ENCODE measurements around the gene ZNF277. TPM values are rescaled to one million over a fixed set of nuclear protein-coding genes. Genes with fewer than 3 reads are reported as not detected.

ZNF277 gene
- total RNA-seq, 6 donors from 2014 or later: 20.8 to 63.1 (median 34.8) TPM

GRCh38 chr7:112286250-112287086, 80.0 kb downstream of the ZNF277 start:
- WGBS, 2 donors: 50 to 61% methylated on average over 5 of the region's 5 CpGs
- no peak for TF ChIP-seq POLR2A (IDR thresholded peaks at IDR 0.05)
- no peak for TF ChIP-seq EP300 (IDR thresholded peaks at IDR 0.05)
- TF ChIP-seq CTCF (IDR thresholded peaks at IDR 0.05): no peak
- TF ChIP-seq POLR2AphosphoS5 (IDR thresholded peaks at IDR 0.05): no peak
- peaks cover 0 to 9% (median 5%) of the 10 kb centered on the region in 4 donors for H3K4me1 ChIP-seq
- H3K9me3 ChIP-seq: no peaks in the 10 kb centered on the region
- H3K4me3 ChIP-seq: no peak overlapping the region
- H3K27me3 ChIP-seq: no peaks in the 10 kb centered on the region
- H3K27ac ChIP-seq: no peak overlapping the region
- H3K36me3 ChIP-seq: peaks cover 0 to 8% (median 0%) of the 10 kb centered on the region in 4 donors
- DNase-seq (no peak), ATAC-seq (ENCODE audit: low FRiP score in 2 of 2) (no peak)

GRCh38 chr7:112288301-112288700, 81.8 kb downstream of the ZNF277 start:
- 90 to 93% methylated on average over 3 of the region's 3 CpGs for WGBS, 2 donors
- no peaks in the 10 kb centered on the region for H3K27me3 ChIP-seq
- no peaks in the 10 kb centered on the region for H3K9me3 ChIP-seq
- ATAC-seq (ENCODE audit: low FRiP score in 2 of 2) (no peak), DNase-seq (no peak)
- no peak overlapping the region for H3K4me3 ChIP-seq
- peaks cover 0 to 8% (median 0%) of the 10 kb centered on the region in 4 donors for H3K36me3 ChIP-seq
- H3K27ac ChIP-seq: no peak overlapping the region
- TF ChIP-seq POLR2AphosphoS5 (IDR thresholded peaks at IDR 0.05): no peak
- TF ChIP-seq EP300 (IDR thresholded peaks at IDR 0.05): no peak
- no peak for TF ChIP-seq CTCF (IDR thresholded peaks at IDR 0.05)
- no peak for TF ChIP-seq POLR2A (IDR thresholded peaks at IDR 0.05)
- peaks cover 0 to 9% (median 5%) of the 10 kb centered on the region in 4 donors for H3K4me1 ChIP-seq

GRCh38 chr7:112290065-112290464, 83.6 kb downstream of the ZNF277 start:
- H3K4me1 ChIP-seq: peaks cover 0 to 9% (median 5%) of the 10 kb centered on the region in 4 donors
- WGBS, 2 donors: 89 to 90% methylated on average over 5 of the region's 5 CpGs
- no peaks in the 10 kb centered on the region for H3K27me3 ChIP-seq
- no peak overlapping the region for H3K27ac ChIP-seq
- H3K36me3 ChIP-seq: peaks cover 0 to 8% (median 0%) of the 10 kb centered on the region in 4 donors
- DNase-seq: no peak
- TF ChIP-seq POLR2AphosphoS5 (IDR thresholded peaks at IDR 0.05) (no peak), EP300 (IDR thresholded peaks at IDR 0.05) (no peak), CTCF (IDR thresholded peaks at IDR 0.05) (no peak), POLR2A (IDR thresholded peaks at IDR 0.05) (no peak)
- no peak for ATAC-seq (ENCODE audit: low FRiP score in 2 of 2)
- no peaks in the 10 kb centered on the region for H3K9me3 ChIP-seq
- no peak overlapping the region for H3K4me3 ChIP-seq

GRCh38 chr7:112292162-112292561, 85.7 kb downstream of the ZNF277 start:
- H3K9me3 ChIP-seq: no peaks in the 10 kb centered on the region
- DNase-seq: no peak
- H3K27me3 ChIP-seq: no peaks in the 10 kb centered on the region
- H3K36me3 ChIP-seq: peaks cover 0 to 8% (median 0%) of the 10 kb centered on the region in 4 donors
- ATAC-seq (ENCODE audit: low FRiP score in 2 of 2): no peak
- TF ChIP-seq POLR2A (IDR thresholded peaks at IDR 0.05) (no peak), POLR2AphosphoS5 (IDR thresholded peaks at IDR 0.05) (no peak), CTCF (IDR thresholded peaks at IDR 0.05) (no peak), EP300 (IDR thresholded peaks at IDR 0.05) (no peak)
- 79 to 90% methylated on average over 1 of the region's 1 CpG for WGBS, 2 donors
- H3K27ac ChIP-seq: no peak overlapping the region
- H3K4me1 ChIP-seq: no peaks in the 10 kb centered on the region
- no peak overlapping the region for H3K4me3 ChIP-seq
